NCI-H1048 (cell line): ENCODE measurements around the gene LRRK1.
"Not testable (repeated sequence)": the region's sequence is repeated elsewhere in the genome, so short reads cannot be mapped to it uniquely, and the experiment has no call there.

Source experiments
- DNase-seq: peaks from one replicate; lab custom pipeline; 2025; lab: John Stamatoyannopoulos, UW

Gene LRRK1

DNA sequence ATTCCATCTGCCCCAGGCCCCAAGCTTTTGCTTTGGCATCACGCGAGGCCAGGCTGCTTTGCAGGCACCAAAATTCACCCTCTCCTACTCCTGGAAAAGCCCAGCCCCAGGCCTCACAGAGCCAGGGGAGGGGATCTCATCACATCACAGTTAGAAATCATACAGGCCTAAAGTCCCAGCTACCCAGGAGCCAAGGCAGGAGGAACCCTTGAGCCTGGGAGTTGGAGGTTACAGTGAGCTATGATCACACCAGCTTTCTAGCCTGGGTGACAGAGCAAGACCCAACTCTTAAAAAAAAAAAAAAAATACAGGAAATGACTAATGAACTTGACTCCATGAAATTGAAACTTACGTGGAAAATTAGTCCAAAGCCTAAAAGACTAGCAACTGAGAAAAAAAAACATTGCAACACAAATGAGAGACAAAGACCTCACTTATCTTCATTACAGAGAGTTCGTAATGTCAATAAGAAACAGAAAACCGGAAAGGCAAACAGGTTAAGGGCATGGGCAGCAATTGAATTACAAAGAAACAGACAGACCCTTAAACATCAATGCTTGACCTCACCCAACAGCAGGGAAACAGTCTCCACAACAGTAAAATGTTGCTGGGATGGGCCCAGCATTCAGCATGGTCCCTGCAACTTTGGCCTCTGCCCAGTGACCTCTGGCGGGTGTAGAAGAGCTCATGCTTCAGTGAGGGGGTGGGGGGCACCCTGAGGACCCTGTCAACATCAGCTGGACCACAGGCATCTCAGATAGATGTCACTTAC lies 151.5 kb downstream of the LRRK1 start:
- DNase-seq = no peak

DNA sequence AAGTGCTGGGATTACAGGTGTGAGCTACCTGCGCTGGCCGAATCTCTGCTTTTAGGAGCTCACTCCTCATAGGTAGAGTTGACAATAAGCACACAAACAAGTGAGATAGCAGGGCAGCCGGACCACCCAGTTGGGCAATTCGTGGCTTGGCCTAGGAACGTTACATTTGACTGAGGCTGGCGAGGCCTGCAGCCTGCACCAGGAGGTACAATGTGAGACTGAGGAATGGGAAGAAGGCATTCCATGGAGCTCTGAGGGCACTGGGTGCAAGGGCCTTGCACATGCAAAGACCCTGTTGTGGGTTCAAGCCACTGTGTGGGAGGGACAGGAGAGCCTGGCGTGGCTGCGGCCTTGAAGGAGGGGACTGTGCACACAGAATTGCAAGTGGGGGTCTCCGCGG lies 152.5 kb downstream of the LRRK1 start:
- DNase-seq = no peak

DNA sequence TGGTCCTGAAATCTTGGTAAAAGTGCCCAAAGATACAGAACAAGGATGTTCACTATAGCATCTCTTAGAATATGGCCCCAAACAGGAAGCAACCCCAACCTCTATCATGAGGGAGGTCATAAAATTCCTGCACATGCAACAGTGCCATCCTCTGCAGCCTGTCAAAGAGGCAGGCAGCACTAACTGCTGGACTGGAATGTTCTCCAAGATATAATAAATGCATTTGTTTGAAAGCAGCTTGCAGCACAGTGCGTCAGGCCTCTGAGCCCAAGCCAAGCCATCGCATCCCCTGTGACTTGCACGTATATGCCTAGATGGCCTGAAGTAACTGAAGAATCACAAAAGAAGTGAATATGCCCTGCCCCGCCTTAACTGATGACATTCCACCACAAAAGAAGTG lies 153.1 kb downstream of the LRRK1 start:
- not testable (repeated sequence) for DNase-seq

DNA sequence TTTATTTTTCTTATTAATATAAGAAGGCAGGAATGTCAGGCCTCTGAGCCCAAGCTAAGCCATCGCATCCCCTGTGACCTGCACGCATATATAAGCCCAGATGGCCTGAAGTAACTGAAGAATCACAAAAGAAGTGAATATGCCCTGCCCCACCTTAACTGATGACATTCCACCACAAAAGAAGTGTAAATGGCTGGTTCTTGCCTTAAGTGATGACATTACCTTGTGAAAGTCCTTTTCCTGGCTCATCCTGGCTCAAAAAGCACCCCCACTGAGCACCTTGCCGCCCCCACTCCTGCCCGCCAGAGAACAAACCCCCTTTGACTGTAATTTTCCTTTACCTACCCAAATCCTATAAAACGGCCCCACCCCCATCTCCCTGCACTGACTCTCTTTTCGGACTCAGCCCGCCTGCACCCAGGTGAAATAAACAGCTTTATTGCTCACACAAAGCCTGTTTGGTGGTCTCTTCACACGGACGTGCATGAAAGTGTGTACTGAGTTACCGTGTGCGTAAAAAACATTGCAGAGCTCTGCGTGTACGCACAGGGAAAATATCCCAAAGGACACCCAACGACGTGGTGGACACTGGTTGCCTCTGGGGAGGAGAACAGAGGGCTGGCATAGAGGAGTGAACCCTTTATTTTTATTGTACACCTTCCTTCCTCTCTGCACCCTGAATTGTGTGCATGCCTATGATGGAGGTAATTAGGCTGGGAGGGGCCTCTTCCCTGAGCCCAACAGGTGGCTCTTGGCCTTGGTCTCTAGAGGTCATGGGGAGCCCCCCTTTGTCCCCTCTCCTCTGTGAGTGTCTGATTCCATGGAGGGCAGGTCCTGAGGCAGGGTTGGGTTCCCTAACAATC lies 158.9 kb downstream of the LRRK1 start:
- not testable (repeated sequence) for DNase-seq

DNA sequence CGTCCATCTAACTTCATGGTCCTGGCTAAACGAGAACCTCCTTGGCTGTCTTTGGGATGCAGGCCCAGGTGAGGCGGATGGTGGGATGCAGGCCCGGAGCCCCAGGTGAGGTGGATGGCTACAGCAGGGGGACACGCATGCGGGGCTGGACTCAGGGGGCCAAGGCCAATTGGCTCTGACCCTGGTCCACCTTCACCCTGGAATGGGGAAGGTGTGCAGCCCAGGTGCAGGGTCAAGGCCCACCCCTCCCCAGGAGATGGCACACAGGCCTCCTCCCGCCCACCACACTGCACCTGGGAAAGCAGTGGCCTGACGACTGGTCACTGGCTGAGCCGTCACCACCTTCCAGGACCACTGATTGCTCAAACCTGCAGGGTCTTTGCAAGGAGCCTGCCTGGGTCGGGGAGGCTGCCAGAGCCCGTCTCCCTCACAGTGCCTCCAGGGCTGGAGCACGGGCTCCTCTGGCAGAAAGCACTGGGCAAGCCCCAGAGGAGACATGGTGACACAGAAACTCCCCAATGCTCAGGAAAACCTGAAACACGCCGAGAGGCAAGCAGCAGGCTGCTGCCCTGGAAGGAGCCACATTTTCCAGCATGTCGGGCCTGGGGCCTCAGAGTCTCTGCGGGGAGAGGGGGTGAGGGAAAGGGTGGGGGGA lies 159.6 kb downstream of the LRRK1 start:
- no peak for DNase-seq

DNA sequence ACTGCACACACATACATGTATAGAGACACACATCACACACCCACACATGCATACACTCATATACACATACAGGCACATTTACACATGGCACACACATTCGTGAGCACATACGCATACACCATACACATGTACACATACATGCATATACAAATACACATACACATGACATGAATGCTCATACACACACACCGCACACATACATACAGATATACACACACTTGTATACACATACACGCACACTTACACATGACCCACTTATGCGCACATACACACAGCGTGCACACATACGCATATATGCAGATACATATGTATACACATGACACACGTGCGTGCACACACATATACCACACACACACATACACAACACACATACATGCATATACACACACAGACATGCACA lies 162.7 kb downstream of the LRRK1 start:
- DNase-seq = no peak

DNA sequence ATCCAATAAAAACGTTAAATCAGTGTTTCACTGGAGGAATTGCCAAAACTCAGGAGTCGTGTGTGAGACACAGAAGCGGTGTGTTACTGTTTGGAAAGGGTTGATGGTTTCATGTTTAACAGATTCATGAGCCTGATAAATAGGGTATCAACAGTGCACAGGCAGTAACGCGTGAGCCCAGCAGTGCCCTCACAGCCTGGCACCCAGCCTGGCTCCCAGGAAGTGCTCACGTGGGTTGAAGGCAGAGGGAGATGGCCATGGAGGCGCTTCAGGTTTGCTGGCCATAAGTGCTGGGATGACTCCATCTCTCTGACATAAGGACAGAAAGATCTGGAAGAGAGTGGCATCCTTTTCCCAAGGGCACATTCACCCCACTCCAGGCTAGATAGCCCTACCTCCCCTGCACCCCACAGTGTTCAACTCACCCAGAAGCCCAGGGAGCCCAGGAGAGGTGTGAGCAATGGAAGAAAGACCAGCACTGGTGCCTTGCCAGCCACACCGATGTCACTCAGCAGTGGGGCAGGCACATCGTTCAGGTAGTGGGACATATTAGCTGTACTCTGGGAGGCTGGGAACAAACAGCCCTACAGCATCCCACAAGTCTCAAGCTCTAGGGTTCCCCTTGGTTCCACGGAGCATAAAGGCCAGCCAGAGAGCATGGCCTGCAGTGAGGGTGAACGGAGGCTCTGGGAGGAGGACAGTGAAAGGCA lies 164.3 kb downstream of the LRRK1 start:
- no peak for DNase-seq

DNA sequence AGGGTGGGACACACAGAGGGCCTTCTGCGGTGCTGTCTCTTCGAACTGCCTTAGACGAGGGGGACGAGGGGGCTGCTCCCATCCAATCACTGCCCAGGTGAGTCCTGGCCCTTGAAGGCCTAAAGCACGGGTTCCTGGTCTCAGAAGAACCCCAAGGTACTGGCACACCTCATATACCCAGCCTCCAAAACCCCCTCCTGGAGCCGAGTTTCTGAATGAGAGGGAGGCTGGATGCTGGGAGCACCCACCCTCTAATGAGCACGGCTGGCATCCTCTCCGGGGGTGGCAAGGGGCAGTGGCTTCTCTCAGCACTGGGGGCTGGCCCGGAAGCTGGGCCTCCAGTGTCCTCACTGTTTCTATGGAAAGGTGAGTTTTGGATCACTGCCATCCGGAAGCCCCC lies 165.6 kb downstream of the LRRK1 start:
- no peak for DNase-seq

DNA sequence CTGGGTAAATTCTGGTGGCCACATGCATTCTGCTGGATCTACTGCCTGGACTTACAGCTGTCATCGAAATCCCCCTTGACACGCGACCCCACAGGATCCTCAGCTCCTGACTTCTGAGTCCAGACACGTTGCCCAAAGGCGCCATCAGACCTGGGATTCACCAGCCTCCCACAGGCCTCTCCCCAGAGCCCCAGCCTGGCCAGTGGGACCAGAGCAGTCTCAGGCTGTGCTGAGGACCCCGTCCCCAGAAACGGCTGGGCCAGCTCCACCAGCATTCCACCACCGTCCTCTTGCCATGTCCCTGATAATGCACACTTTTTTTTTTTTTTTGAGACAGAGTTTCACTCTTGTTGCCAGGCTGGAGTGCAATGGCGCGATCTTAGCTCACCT lies 166.1 kb downstream of the LRRK1 start:
- DNase-seq = no peak

DNA sequence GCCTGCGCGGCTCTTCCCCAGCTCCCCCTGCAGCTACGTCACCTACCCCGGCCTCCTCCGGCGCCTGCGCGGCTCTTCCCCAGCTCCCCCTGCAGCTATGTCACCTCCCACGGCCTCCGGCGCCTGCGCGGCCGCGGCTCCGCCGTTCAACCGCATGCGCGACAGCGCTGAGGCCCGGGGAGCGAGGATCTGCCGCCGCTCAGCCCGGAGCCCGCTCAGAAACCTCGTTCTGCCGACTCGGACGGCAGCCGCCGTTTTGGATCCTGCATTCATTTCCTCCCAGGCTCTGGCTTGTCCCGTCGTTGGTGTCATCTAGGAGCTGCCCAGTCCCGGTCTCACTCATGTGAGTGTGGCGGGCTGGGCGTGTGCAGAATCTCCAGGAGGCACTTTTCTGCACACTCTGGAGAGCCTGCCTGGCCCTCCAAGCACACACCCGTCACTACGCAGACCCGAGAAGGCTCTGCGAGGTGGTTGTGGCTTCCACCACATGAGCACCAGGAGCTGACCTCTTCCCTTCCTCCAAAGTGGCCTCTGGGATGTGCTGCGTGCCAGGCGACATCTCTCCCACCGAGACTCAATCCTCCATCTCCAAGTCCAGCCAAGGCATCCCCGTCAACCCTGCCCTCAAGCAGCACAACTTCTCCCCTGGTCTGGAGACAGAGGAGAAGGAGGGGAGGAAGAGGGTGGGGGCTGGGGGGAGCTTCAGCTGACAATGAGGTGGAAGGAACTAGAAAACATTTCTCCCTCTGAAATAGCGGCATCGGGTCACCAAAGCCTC lies 167.4 kb downstream of the LRRK1 start:
- DNase-seq = peak; percentile 63

DNA sequence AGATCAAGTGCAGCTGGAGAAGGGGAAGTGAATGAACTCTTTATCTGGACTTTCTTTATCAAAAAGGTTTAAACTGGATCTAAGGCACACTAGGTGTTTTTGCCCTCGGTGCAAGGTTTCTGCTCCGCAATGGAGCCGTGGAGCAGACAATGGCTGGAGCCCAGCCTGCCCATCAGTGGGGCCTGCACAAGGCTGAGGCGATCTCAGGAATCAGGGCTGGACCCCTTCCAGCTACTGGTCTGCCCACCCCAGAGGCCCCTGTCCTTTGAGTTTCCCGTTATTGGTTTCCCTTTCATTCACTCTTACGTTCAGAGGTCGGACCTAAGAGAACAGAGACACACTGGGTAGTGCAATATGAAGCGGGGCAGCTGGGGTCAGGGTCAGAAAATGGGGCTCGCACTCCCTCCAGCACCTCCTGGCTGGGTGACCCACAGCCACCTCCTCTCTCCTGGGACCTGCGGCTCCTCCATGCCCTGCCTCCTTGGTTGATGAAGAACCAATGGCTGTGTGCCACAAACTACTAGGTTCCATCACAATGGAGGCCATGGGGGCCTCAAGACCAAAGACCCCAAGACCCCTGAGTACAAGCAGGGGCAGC lies 168.1 kb downstream of the LRRK1 start:
- DNase-seq = no peak

DNA sequence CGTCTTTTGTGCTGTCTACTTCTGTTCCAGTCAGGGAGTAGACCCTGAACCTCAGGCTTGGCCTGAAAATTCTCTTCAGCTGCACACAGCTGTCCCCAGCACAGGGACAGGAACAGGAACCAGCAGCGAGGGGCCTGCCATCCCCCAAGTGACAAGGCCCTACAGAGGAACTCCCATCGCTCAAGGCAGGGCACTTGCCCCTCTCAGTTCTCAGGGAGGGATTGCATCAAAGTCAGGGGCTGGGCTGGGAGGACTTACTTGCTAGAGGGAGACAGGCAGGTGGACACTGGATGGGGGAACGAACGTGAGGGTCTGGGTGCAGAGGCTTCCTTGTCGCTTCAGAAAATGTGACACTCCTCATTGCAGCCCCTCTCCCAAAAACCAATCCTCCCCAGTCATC lies 169.1 kb downstream of the LRRK1 start:
- DNase-seq = no peak

DNA sequence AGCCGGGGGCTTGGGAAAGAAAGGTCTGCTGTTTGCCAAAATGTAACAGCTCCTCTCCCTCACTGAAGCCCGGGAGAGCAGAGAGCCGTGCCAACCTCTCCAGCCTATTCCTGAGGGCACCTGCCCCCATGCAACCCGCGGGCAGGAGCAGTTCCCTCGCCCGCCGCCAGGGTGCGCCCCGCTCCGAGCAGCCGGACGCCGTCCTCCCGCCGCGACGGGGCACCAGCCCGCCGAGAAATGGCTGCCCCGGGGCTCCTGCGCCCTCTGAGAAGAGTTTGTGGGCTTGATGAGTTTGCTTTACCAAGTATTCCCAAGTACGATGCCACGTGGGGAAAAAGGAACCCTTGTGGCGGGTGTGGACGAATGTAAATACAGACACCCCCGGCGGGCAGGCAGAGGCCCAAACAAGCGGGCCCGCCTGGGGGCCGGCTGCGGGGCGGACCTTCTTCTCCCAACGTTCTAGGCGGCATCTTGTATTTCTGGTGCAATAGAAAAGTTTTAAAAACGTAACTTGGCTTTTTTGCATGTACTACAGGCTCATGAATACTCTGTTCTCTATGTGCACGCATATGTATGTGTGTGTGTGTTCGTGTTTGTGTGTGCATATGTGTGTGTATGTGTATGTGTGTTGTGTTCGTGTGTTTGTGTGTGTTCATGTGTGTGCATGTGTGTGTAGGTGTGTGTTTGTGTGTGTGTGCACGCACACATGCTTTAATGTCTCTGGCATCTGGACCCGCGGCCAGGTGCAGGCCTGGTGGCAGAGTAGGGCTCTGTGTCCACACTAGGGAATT lies 169.8 kb downstream of the LRRK1 start:
- DNase-seq = no peak

DNA sequence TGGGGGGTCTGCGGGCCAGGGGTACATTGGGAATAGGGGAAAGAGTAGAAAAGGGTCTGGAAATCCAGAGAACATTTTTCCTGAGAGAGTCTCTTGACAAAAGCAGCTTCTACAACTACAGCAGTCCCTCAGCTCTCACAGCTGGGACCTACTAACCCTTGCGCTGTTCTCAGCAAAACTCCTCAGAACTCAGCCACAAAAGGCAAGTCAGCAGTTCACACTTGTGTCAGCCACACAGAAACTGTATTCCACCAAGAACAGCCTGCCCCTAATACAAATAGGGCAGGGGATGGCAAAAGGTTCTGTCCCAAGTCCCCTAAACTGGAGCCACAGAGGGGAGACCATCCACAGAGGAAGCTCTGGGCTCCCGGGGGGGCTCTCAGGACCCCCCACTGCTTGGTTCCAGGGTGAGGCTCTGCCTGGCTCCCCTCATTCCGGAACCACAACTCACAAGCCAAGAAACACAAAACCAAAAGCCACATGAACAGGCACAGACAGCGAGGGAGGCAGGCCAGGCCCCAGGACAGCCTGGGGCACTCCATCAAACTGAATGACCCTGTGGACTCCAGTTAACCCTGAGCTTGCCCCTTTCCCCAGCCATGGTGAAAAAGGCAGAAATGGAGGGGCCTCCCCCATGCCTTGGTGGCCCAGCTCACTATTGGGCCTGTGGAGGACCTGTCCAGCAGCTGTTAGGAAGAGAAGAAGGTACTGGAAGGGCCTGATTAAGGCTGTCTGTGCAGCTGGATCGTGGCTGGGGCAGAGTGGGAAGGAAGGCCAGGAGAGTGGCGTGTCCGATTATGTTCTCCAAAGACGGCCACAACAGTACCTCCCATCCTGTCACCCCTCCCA lies 170.6 kb downstream of the LRRK1 start:
- no peak for DNase-seq

DNA sequence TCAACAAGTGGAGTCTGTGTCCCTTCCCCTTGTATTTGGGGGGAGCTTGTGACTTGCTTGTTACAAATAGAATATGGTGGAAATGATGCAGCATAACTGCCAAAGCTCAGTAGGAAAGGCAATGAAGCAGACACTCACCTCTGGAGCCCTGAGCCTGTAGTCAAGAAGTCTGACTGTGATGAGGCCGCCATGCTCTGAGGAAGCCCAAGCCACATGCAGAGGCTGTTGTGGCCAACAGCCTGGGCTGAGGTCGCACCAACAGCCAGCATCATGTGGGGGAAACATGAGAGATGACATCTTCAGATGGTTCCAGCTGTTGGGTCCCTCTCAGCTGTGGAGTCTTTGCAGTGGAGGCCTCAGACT lies 171.3 kb downstream of the LRRK1 start:
- no peak for DNase-seq

DNA sequence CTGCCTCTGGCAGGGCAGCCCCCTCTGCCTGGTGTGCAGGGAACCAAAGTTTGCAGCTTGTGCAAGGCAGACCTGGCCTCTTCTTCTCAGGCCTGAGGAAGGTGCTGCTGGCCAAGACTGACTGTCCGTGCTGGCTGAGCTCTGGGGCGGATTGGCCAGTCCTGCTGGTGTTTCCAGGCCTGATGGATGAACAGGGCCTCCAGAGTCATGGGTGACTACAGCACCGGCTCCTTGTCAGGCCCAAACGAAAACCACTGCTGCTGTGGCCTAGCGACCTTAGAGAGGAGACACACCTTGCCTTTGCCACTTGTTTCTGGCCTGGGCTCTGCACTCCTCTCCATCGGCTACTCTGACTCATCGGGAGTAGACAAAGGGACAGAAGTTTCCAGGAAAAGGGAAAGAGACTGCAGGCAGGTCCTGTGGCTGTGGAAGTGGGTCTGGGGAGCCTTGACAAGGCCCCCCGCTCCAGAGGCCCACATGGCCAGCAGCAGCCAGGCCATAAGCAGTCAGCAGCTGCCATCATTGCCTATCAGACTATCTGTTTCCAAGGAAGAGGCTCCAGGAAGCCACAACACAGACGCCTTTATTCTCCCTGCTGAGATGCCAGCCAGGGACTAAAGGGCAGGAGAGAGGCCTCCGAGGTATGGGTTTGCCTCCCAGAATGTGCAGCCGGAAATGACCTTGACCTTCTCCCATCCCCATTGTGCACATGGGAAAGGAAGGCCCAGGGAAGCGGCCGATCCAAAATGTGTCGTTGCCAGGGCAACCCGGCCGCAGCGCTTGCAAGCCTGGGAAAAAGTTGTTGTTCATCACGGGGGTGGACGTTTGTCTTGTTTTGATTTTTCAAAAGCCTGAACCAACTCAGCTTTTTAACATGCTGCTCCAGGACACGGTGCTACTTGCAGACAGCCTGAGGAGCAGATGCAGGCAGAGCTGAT lies 172.2 kb downstream of the LRRK1 start:
- DNase-seq = no peak

DNA sequence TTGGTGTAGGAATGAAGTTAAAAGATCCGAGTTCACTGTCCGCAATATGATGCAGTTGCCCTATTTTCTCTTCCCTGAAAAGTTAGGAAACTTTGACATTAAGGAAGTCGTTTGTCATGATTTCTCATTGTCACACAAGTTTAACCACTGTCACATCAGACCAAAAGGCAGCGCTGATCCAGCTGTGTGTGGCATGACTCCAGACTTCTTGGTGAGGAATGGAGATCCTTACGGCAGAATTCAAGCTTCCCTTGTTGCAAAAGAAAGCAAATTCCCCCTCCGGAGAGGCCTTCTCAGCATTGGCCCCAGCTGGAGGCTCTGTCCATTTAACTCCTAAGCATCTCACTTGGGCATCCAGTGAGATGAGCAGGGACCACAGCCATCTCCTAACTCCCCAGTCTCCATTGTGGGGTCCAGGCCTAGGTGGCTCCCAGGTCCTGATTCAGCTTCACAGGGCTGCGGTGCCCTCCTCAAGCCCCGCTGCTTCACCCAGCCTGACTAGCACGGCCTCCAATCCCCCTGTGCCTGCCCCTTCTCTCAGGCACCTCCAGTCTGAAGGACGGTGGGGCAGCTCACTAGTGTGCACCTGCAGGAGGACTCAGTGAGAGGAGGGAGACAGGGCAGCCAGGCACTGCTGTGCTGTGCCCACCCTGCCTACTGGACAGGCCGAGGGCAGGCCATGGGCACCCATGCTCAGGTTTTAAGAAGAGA lies 173.2 kb downstream of the LRRK1 start:
- DNase-seq = no peak

DNA sequence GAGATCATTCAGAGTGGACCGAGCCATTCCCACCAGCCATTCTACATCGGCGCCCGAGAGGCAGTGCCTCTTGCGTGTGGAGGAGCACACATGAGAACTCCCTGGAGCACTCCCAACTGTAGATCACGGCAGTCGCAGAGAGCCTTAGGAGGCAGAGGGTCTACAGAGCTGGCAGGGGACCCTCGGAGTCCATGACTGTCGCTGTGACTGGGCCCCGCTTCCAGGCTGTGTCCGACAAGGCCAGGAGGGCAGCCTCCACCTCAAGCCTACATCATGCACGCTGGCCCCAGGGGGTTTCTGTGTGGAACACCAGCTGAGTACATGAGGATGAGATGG lies 173.7 kb downstream of the LRRK1 start:
- DNase-seq = no peak
